Heart right ventricle (tissue), 16 donors: Measurements from ENCODE around the gene PPP2R2B. TPM values are rescaled to one million over a fixed set of nuclear protein-coding genes. Genes with fewer than 3 reads are reported as not detected.

Experiments used
- ATAC-seq, 8 donors: fragments of 200-7000 bp; cut with Tn5 transposase; one replicate each; pipeline ENCODE4 v1.9.1; 2020; ENCODE audit warnings: mild to moderate bottlenecking in 8 of 8, moderate library complexity in 8 of 8, moderate number of reproducible peaks in 1 of 8
- DNase-seq, 2 donors: peaks; one replicate each; pipeline ENCODE4 v3.0.0-alpha.2; 2020
- H3K27ac ChIP-seq, 10 donors: fragments of 200-600 bp; sonication (generic) in 2 of 10; one replicate each; pipeline versions ENCODE4 v1.5.0 to v1.8.0; 2020 to 2022; ENCODE audit warnings: mild to moderate bottlenecking in 3 of 10
- H3K27me3 ChIP-seq, 7 donors: fragments of 200-600 bp; one replicate each; pipeline ENCODE4 v1.8.0; 2021 to 2022; ENCODE audit warnings: mild to moderate bottlenecking in 2 of 7
- H3K36me3 ChIP-seq, 9 donors: fragments of 200-600 bp; sonication (generic) in 1 of 9; one replicate each; pipeline versions ENCODE4 v1.5.0 to v1.8.0; 2020 to 2022; ENCODE audit warnings: mild to moderate bottlenecking in 2 of 9
- H3K4me1 ChIP-seq, 9 donors: fragments of 200-600 bp; sonication (generic) in 1 of 9; one replicate each; pipeline versions ENCODE4 v1.5.0 to v1.8.0; 2020 to 2022; ENCODE audit warnings: mild to moderate bottlenecking in 4 of 9
- H3K4me3 ChIP-seq, 10 donors: fragments of 200-600 bp; sonication (generic) in 2 of 10; one replicate each; pipeline versions ENCODE4 v1.5.0 to v1.8.0; 2020 to 2022; ENCODE audit warnings: mild to moderate bottlenecking in 7 of 10, moderate library complexity in 2 of 10
- H3K9me3 ChIP-seq, 11 donors: fragments of 200-600 bp in 10 of 11; sonication (generic) in 2 of 11; one replicate each; pipeline versions ENCODE4 v1.5.0 to v1.8.0; 2013 to 2022; ENCODE audit warnings: mild to moderate bottlenecking in 2 of 11, control low read depth in 1 of 11, moderate library complexity in 1 of 11
- WGBS, 2 donors: extraction: QIAGEN DNeasy Blood & Tissue Kit; methylation state at CpG; one replicate each; pipeline ENCODE4 v1.1.7; 2013; ENCODE audit warnings: inconsistent platforms in 1 of 2; 5-methylcytosine and 5-hydroxymethylcytosine counted together
- intact Hi-C, 10 donors: fragments of 100-400 bp; cut with DNase I; formaldehyde crosslinking; loops; one replicate each; pipeline versions ENCODE4 v1.11.1 to v1.14.2; 2022
- polyA plus RNA-seq, 2 donors: library from polyadenylated mRNA; stranded (reverse); fragments of 200-250 nt; gene quantifications; one replicate each; pipeline ENCODE4 v1.2.3, GENCODE V29; 2013
- total RNA-seq, 10 donors: library from RNA; stranded (reverse); fragmentation: NEBNext Ultra II Directional in 3 of 10; extraction: Animal tissue kit (Norgen Biotek cat#: 25700) in 3 of 10; gene quantifications; one replicate each; pipeline versions ENCODE4 v1.2.1 to v1.2.4, GENCODE V29; 2021 to 2023
- TF ChIP-seq, protein P1 (sequence below), 9 donors: fragments of 200-600 bp; sonication (generic) in 2 of 9; IDR thresholded peaks; one replicate each; pipeline versions ENCODE4 v1.5.0 to v1.8.0; 2021 to 2022; ENCODE audit warnings: antibody characterized with exemption in 9 of 9, mild to moderate bottlenecking in 5 of 9, moderate library complexity in 1 of 9
- donor health status: Arrhythmogenic right ventricular cardiomyopathy.
- donor health status: ischemic (EF 13 %, LVEDD 7.1; RV severe dilation, severe dysfunction).
- donor health status: healthy with polysubstance abuse.
- donor health status: DM: no; HTN: yes; CAD: no.
- donor health status: DM: no; HTN: no; CAD: no.
- donor health status: ischemic (EF 25% LVEDD 6.9; RV normal size, moderate dysfunction).
- donor health status: ischemic (EF 25% LVEDD 5.7; RV mildly dilated, moderate dysfunction).
- donor health status: healthy.
- donor health status: DM: yes; HTN: yes; CAD: no.
- donor health status: Ischemic cardiomyopathy.
- donor health status: ischemic (EF 35%, LVEDD 5.7; RV mildly dilated, moderate dysfunction).
- donor health status: nonischemic (EF 11% LVEDD 7.7; RV severe dilation, severe dysfunction).
- donor health status: DM: yes; HTN: yes; CAD: no.
- donor health status: PGD.
- donor health status: ischemic (EF 29% LVEDD 5.4; RV normal size, mild dysfunction).
- donor health status: nonischemic (EF 23%, LVEDD 6.1; RV moderate dilation, normal function).

PPP2R2B gene
- total and polyA plus RNA-seq, 12 donors: 0.05 to 1.8 (median 0.57) TPM; not detected in 2

DNA sequence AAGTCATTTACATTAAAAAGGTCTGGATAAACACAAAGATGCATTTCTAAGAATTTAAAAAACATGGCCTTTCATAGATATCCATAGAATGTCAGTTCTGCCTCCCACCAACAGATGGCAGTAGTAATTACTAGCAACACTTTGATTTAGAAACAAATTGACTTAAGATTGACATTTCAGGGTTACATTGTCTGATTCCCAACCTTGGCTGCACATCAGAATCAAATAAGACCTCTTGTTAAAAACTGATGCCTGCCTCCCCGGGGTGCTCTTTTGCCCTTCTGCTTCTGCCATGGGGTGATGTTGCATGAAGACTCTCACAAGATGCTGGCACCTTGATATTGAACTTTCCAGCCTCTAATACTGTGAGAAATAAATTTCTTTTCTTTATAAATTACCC, 216.3 kb downstream of the PPP2R2B start:
- WGBS, 2 donors: 94 to 96% methylated on average over 1 of the region's 1 CpG
- no peaks in the 10 kb centered on the region for H3K27me3 ChIP-seq

DNA sequence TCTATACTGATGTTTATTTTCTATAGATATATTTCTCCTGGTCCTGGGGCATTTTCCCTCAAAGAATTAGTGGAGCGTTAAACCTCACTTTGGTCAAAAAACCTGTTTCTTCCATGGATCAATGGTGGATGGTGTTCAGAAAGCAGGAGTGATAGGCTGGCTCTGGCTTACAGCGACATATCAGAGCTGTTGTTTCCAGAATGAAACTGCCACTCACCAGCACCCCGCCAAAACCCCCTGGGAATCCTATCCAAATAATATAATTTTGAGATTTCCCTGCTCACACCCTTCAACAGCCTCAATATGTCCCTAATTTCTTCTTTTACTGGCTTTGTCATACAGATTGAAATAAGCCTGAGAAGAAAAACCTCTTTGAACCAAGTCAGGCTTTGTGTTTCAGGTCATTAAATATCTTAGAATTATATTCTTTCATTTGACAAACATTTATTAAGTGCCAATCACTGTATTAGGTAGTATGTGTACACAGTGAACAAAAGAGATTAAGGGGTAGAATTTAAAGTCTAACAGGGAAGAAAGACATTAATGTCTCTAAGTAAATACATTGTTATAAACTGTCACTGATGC, 218.1 kb downstream of the PPP2R2B start:
- 85 to 88% methylated on average over 3 of the region's 3 CpGs for WGBS, 2 donors
- no peak for ATAC-seq
- H3K27me3 ChIP-seq: no peaks in the 10 kb centered on the region
- no peak overlapping the region for H3K4me3 ChIP-seq
- H3K4me1 ChIP-seq: no peaks in the 10 kb centered on the region
- H3K9me3 ChIP-seq: no peaks in the 10 kb centered on the region
- TF ChIP-seq, protein P1, sequence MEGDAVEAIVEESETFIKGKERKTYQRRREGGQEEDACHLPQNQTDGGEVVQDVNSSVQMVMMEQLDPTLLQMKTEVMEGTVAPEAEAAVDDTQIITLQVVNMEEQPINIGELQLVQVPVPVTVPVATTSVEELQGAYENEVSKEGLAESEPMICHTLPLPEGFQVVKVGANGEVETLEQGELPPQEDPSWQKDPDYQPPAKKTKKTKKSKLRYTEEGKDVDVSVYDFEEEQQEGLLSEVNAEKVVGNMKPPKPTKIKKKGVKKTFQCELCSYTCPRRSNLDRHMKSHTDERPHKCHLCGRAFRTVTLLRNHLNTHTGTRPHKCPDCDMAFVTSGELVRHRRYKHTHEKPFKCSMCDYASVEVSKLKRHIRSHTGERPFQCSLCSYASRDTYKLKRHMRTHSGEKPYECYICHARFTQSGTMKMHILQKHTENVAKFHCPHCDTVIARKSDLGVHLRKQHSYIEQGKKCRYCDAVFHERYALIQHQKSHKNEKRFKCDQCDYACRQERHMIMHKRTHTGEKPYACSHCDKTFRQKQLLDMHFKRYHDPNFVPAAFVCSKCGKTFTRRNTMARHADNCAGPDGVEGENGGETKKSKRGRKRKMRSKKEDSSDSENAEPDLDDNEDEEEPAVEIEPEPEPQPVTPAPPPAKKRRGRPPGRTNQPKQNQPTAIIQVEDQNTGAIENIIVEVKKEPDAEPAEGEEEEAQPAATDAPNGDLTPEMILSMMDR (IDR thresholded peaks at IDR 0.05): no peak
- intact Hi-C loops: loop anchor here in 2 of 10 donors (5.0 kb wide), 1 partner anchor 307 kb away; no protein-coding TSS in a partner anchor
- H3K36me3 ChIP-seq: no peaks in the 10 kb centered on the region
- DNase-seq: no peak
- H3K27ac ChIP-seq: no peak overlapping the region

More for the DNA sequence above, 216.3 kb downstream of the PPP2R2B start:
- no peak overlapping the region for H3K4me3 ChIP-seq
- TF ChIP-seq, protein P1 (IDR thresholded peaks at IDR 0.05): peak in 8 of 9 donors; percentile 17 to 60 (median 50)
- no peak for ATAC-seq
- H3K36me3 ChIP-seq: no peaks in the 10 kb centered on the region
- DNase-seq: no peak
- no peak overlapping the region for H3K27ac ChIP-seq
- H3K9me3 ChIP-seq: no peaks in the 10 kb centered on the region
- intact Hi-C loops: loop anchor here in 2 of 10 donors (1.0 to 5.0 kb wide), 2 partner anchors 26 to 305 kb away; no protein-coding TSS in a partner anchor
- no peaks in the 10 kb centered on the region for H3K4me1 ChIP-seq

DNA sequence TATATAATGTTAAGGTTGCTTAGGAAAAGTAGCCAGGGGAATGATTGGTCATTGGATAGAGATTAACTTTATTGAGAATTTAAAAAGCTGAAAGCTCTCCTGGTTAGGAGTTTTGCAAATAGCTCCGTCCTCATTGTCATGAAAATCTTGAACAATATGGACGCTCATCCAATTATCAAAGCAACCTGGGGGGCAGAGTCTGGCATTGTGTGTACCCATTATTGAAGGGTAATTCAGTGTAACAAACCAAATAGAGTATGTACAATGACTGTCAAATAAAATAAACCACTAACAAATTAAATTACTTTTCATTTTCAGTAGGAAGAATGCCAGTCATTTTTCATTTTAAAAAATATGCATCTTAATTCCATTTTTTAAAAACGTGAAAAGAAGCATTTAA, 218.6 kb downstream of the PPP2R2B start:
- TF ChIP-seq, protein P1 (IDR thresholded peaks at IDR 0.05): no peak
- ATAC-seq (no peak), DNase-seq (no peak)
- Histone ChIP-seq H3K4me1 (no peaks in the 10 kb centered on the region), H3K4me3 (no peak overlapping the region), H3K27me3 (no peaks in the 10 kb centered on the region), H3K36me3 (no peaks in the 10 kb centered on the region), H3K9me3 (no peaks in the 10 kb centered on the region), H3K27ac (no peak overlapping the region)
- intact Hi-C loops: loop anchor here in 4 of 10 donors (5.0 to 10.0 kb wide), 2 partner anchors 305 to 307 kb away; no protein-coding TSS in a partner anchor
- whole genome bisulfite sequencing, 2 donors: 68 to 73% methylated on average over 3 of the region's 3 CpGs

DNA sequence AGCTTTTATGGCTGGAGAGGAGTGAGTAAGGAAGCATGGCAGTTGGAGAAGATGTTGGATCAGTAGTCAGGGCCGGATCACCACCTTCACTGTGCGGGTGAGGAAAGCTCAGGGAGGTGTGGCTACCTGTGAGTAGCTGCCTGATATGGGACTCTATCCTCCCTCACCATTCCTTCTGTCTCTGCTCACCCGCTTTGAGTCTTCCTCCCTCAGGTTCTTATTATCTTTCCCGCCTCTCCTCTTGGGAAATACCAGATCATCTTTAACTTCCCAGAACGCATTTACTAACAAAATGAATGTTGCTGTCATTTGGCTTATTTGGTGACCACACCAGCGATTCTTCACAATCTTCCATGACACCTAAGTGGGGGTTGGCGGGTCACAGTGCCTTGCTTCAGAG, 221.9 kb downstream of the PPP2R2B start:
- DNase-seq (no peak), ATAC-seq (no peak)

More for the DNA sequence above, 221.9 kb downstream of the PPP2R2B start:
- 75 to 84% methylated on average over 7 of the region's 7 CpGs for WGBS, 2 donors
- Histone ChIP-seq H3K36me3 (no peaks in the 10 kb centered on the region), H3K4me1 (no peaks in the 10 kb centered on the region), H3K27ac (no peak overlapping the region), H3K4me3 (no peak overlapping the region), H3K27me3 (no peaks in the 10 kb centered on the region), H3K9me3 (no peaks in the 10 kb centered on the region)
- intact Hi-C loops: loop anchor here in 2 of 10 donors (5.0 to 10.0 kb wide), 2 partner anchors 308 to 311 kb away; no protein-coding TSS in a partner anchor
- TF ChIP-seq, protein P1 (IDR thresholded peaks at IDR 0.05): no peak
